ENCODE results near the gene NGF.

NGF gene

GRCh38 chr1:115282807-115283208 is 55.2 kb downstream of the NGF start:
- ChIA-PET CTCF (interaction anchor here (0.8 kb wide), 1 partner anchor 49 kb away, joined by 3 read pairs; no protein-coding TSS in a partner anchor), POLR2A (interaction anchor here (0.6 kb wide), 1 partner anchor 51 kb away, joined by 4 read pairs; no protein-coding TSS in a partner anchor)
- DNase-seq, result peak in 1 of 3 donors; percentile 70
- no peaks in the 10 kb centered on the region for H3K4me1 ChIP-seq (ENCODE audit: control extremely low read depth in 1 of 4, control insufficient read depth in 4 of 4, insufficient read depth in 4 of 4, low read length in 3 of 4)
- H3K27me3 ChIP-seq (replicated peaks in 2 of 5; ENCODE audit: control insufficient read depth in 4 of 5, insufficient read depth in 5 of 5, low read length in 4 of 5), result no peaks in the 10 kb centered on the region
- no peak overlapping the region for H3K4me3 ChIP-seq (ENCODE audit: control insufficient read depth in 1 of 7, extremely low read depth in 1 of 7, insufficient read depth in 4 of 7, low read depth in 2 of 7, low read length in 6 of 7)
- H3K36me3 ChIP-seq (ENCODE audit: control insufficient read depth in 4 of 4, insufficient read depth in 4 of 4, low read length in 3 of 4), result no peaks in the 10 kb centered on the region
- no peaks in the 10 kb centered on the region for H3K9me3 ChIP-seq (ENCODE audit: control extremely low read depth in 1 of 5, control insufficient read depth in 4 of 5, insufficient read depth in 2 of 5, low read depth in 1 of 5, low read length in 4 of 5)
- 57% methylated on average over 10 of the region's 11 CpGs for WGBS (ENCODE audit: insufficient coverage)
- no peak overlapping the region for H3K27ac ChIP-seq (ENCODE audit: insufficient read depth in 1 of 2, low read depth in 1 of 2, low read length in 2 of 2, poor library complexity in 1 of 2, severe bottlenecking in 2 of 2)

DNA sequence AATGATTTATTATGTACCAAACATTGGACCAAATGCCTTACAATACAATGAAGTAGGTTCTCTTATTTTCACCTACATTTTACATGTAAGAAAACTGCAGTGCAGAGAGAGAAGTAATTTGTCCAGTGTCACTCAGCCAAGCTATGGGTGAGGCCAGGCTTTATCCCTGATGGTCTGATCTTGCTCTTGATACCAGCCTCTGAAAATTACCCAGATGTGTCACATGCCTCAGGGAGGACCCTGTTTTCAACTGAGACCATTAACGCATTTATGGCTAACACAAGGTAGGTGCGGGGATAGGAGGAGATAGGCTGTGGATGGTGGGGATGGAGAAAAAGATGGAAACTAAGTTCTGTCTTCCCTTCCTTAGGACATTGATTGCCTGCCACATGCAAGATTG is 56.9 kb downstream of the NGF start:
- CTCF ChIA-PET, result interaction anchor here (1.3 kb wide), 1 partner anchor 314 kb away, joined by 4 read pairs; no protein-coding TSS in a partner anchor
- WGBS (ENCODE audit: insufficient coverage), result 94% methylated on average over 2 of the region's 2 CpGs
- H3K4me3 ChIP-seq (ENCODE audit: control insufficient read depth in 1 of 7, extremely low read depth in 1 of 7, insufficient read depth in 4 of 7, low read depth in 2 of 7, low read length in 6 of 7), result no peak overlapping the region

DNA sequence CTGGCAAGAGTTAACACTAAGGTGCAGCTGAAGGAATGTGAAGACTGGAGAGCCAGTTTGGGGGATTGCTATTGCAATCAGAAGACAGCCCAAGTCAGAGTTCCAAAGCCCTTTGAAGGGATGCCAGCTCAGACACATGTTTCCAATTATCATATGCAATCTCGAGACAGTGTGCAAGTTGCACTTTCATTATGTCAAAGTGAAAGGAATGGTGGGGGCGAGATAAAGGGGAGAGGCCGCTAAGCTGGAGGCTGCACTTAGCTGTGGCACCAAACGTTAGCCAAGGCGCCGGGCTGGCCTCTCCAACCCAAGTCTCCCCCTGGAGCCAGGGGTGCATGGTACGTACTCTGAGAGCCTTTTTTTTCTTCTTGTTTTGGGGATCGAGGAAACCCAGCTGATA is 58.0 kb downstream of the NGF start:
- Histone ChIP-seq H3K9me3 (ENCODE audit: control extremely low read depth in 1 of 5, control insufficient read depth in 4 of 5, insufficient read depth in 2 of 5, low read depth in 1 of 5, low read length in 4 of 5) (peaks cover 0 to 7% (median 3%) of the 10 kb centered on the region in 5 experiments), H3K27me3 (replicated peaks in 2 of 5; ENCODE audit: control insufficient read depth in 4 of 5, insufficient read depth in 5 of 5, low read length in 4 of 5) (no peaks in the 10 kb centered on the region), H3K36me3 (ENCODE audit: control insufficient read depth in 4 of 4, insufficient read depth in 4 of 4, low read length in 3 of 4) (no peaks in the 10 kb centered on the region), H3K4me1 (ENCODE audit: control extremely low read depth in 1 of 4, control insufficient read depth in 4 of 4, insufficient read depth in 4 of 4, low read length in 3 of 4) (no peaks in the 10 kb centered on the region), H3K27ac (ENCODE audit: insufficient read depth in 1 of 2, low read depth in 1 of 2, low read length in 2 of 2, poor library complexity in 1 of 2, severe bottlenecking in 2 of 2) (no peak overlapping the region), H3K4me3 (ENCODE audit: control insufficient read depth in 1 of 7, extremely low read depth in 1 of 7, insufficient read depth in 4 of 7, low read depth in 2 of 7, low read length in 6 of 7) (no peak overlapping the region)
- ChIA-PET CTCF (no interaction called here), POLR2A (interaction anchor here (0.6 kb wide), 1 partner anchor 296 kb away, joined by 3 read pairs; no protein-coding TSS in a partner anchor)
- WGBS (ENCODE audit: insufficient coverage), result 96% methylated on average over 6 of the region's 8 CpGs
- no peak for DNase-seq

More for the DNA sequence above, 56.9 kb downstream of the NGF start:
- Histone ChIP-seq H3K36me3 (ENCODE audit: control insufficient read depth in 4 of 4, insufficient read depth in 4 of 4, low read length in 3 of 4) (no peaks in the 10 kb centered on the region), H3K27ac (ENCODE audit: insufficient read depth in 1 of 2, low read depth in 1 of 2, low read length in 2 of 2, poor library complexity in 1 of 2, severe bottlenecking in 2 of 2) (no peak overlapping the region), H3K4me1 (ENCODE audit: control extremely low read depth in 1 of 4, control insufficient read depth in 4 of 4, insufficient read depth in 4 of 4, low read length in 3 of 4) (no peaks in the 10 kb centered on the region), H3K27me3 (replicated peaks in 2 of 5; ENCODE audit: control insufficient read depth in 4 of 5, insufficient read depth in 5 of 5, low read length in 4 of 5) (no peaks in the 10 kb centered on the region), H3K9me3 (ENCODE audit: control extremely low read depth in 1 of 5, control insufficient read depth in 4 of 5, insufficient read depth in 2 of 5, low read depth in 1 of 5, low read length in 4 of 5) (peaks cover 0 to 7% (median 3%) of the 10 kb centered on the region in 5 experiments)
- no peak for DNase-seq
- POLR2A ChIA-PET, result no interaction called here

GRCh38 chr1:115278211-115278610 is 59.8 kb downstream of the NGF start:
- H3K4me1 ChIP-seq (ENCODE audit: control extremely low read depth in 1 of 4, control insufficient read depth in 4 of 4, insufficient read depth in 4 of 4, low read length in 3 of 4), result no peaks in the 10 kb centered on the region
- H3K4me3 ChIP-seq (ENCODE audit: control insufficient read depth in 1 of 7, extremely low read depth in 1 of 7, insufficient read depth in 4 of 7, low read depth in 2 of 7, low read length in 6 of 7), result no peak overlapping the region
- DNase-seq, result no peak
- ChIA-PET POLR2A (no interaction called here), CTCF (no interaction called here)
- H3K27me3 ChIP-seq (replicated peaks in 2 of 5; ENCODE audit: control insufficient read depth in 4 of 5, insufficient read depth in 5 of 5, low read length in 4 of 5), result no peaks in the 10 kb centered on the region
- 86% methylated on average over 3 of the region's 3 CpGs for WGBS (ENCODE audit: insufficient coverage)
- H3K27ac ChIP-seq (ENCODE audit: insufficient read depth in 1 of 2, low read depth in 1 of 2, low read length in 2 of 2, poor library complexity in 1 of 2, severe bottlenecking in 2 of 2), result no peak overlapping the region
- H3K9me3 ChIP-seq (ENCODE audit: control extremely low read depth in 1 of 5, control insufficient read depth in 4 of 5, insufficient read depth in 2 of 5, low read depth in 1 of 5, low read length in 4 of 5), result peaks cover 0 to 7% (median 3%) of the 10 kb centered on the region in 5 experiments
- no peaks in the 10 kb centered on the region for H3K36me3 ChIP-seq (ENCODE audit: control insufficient read depth in 4 of 4, insufficient read depth in 4 of 4, low read length in 3 of 4)

DNA sequence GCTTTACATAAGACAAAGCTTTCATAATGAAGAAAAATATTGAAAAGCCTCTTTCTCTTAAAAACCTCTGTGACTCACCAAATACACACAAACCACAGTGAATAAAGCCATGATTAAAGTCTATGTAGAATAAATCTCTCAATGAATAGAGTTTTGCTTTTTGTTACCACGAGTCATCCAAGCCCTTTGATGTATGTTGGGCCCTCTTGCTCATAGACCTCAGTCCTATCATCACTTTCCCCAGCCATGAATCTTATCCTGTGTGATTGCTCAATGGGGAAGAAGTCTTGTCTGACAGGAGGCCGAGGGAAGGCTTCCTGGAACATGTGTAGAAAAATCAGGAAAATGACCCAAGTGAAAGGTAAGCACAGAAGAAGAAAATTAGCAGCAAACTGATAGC is 60.8 kb downstream of the NGF start:
- peaks cover 0 to 3% (median 0%) of the 10 kb centered on the region in 5 experiments for H3K27me3 ChIP-seq (replicated peaks in 2 of 5; ENCODE audit: control insufficient read depth in 4 of 5, insufficient read depth in 5 of 5, low read length in 4 of 5)
- DNase-seq, result peak in 2 of 3 donors; percentile 9 to 15
- no peak overlapping the region for H3K27ac ChIP-seq (ENCODE audit: insufficient read depth in 1 of 2, low read depth in 1 of 2, low read length in 2 of 2, poor library complexity in 1 of 2, severe bottlenecking in 2 of 2)
- H3K9me3 ChIP-seq (ENCODE audit: control extremely low read depth in 1 of 5, control insufficient read depth in 4 of 5, insufficient read depth in 2 of 5, low read depth in 1 of 5, low read length in 4 of 5), result peaks cover 0 to 7% (median 3%) of the 10 kb centered on the region in 5 experiments
- ChIA-PET POLR2A (no interaction called here), CTCF (interaction anchor here (0.7 kb wide), 1 partner anchor 314 kb away, joined by 3 read pairs; no protein-coding TSS in a partner anchor)
- WGBS (ENCODE audit: insufficient coverage), result 86% methylated on average over 1 of the region's 2 CpGs
- no peaks in the 10 kb centered on the region for H3K36me3 ChIP-seq (ENCODE audit: control insufficient read depth in 4 of 4, insufficient read depth in 4 of 4, low read length in 3 of 4)
- H3K4me3 ChIP-seq (ENCODE audit: control insufficient read depth in 1 of 7, extremely low read depth in 1 of 7, insufficient read depth in 4 of 7, low read depth in 2 of 7, low read length in 6 of 7), result no peak overlapping the region
- H3K4me1 ChIP-seq (ENCODE audit: control extremely low read depth in 1 of 4, control insufficient read depth in 4 of 4, insufficient read depth in 4 of 4, low read length in 3 of 4), result no peaks in the 10 kb centered on the region

- Histone ChIP-seq H3K4me1 (ENCODE audit: control extremely low read depth in 1 of 4, control insufficient read depth in 4 of 4, insufficient read depth in 4 of 4, low read length in 3 of 4) (no peaks in the 10 kb centered on the region), H3K27me3 (replicated peaks in 2 of 5; ENCODE audit: control insufficient read depth in 4 of 5, insufficient read depth in 5 of 5, low read length in 4 of 5) (peaks cover 0 to 3% (median 0%) of the 10 kb centered on the region in 5 experiments), H3K27ac (ENCODE audit: insufficient read depth in 1 of 2, low read depth in 1 of 2, low read length in 2 of 2, poor library complexity in 1 of 2, severe bottlenecking in 2 of 2) (no peak overlapping the region), H3K36me3 (ENCODE audit: control insufficient read depth in 4 of 4, insufficient read depth in 4 of 4, low read length in 3 of 4) (no peaks in the 10 kb centered on the region), H3K9me3 (ENCODE audit: control extremely low read depth in 1 of 5, control insufficient read depth in 4 of 5, insufficient read depth in 2 of 5, low read depth in 1 of 5, low read length in 4 of 5) (peaks cover 0 to 7% (median 3%) of the 10 kb centered on the region in 5 experiments), H3K4me3 (ENCODE audit: control insufficient read depth in 1 of 7, extremely low read depth in 1 of 7, insufficient read depth in 4 of 7, low read depth in 2 of 7, low read length in 6 of 7) (no peak overlapping the region)
- DNase-seq, result peak; percentile 27 to 53 (median 44)
- POLR2A ChIA-PET, result no interaction called here
- CTCF ChIA-PET, result interaction anchor here (1.0 to 2.1 kb wide), 10 partner anchors 10 to 322 kb away, joined by 3 to 7 read pairs (median 5); no protein-coding TSS in a partner anchor
These were observed 62.8 kb downstream of the NGF start for GRCh38 chr1:115275216-115275615.

GRCh38 chr1:115274467-115274866 is 63.6 kb downstream of the NGF start:
- Histone ChIP-seq H3K4me3 (ENCODE audit: control insufficient read depth in 1 of 7, extremely low read depth in 1 of 7, insufficient read depth in 4 of 7, low read depth in 2 of 7, low read length in 6 of 7) (no peak overlapping the region), H3K4me1 (ENCODE audit: control extremely low read depth in 1 of 4, control insufficient read depth in 4 of 4, insufficient read depth in 4 of 4, low read length in 3 of 4) (no peaks in the 10 kb centered on the region), H3K9me3 (ENCODE audit: control extremely low read depth in 1 of 5, control insufficient read depth in 4 of 5, insufficient read depth in 2 of 5, low read depth in 1 of 5, low read length in 4 of 5) (peaks cover 0 to 7% (median 3%) of the 10 kb centered on the region in 5 experiments), H3K27ac (ENCODE audit: insufficient read depth in 1 of 2, low read depth in 1 of 2, low read length in 2 of 2, poor library complexity in 1 of 2, severe bottlenecking in 2 of 2) (no peak overlapping the region), H3K36me3 (ENCODE audit: control insufficient read depth in 4 of 4, insufficient read depth in 4 of 4, low read length in 3 of 4) (no peaks in the 10 kb centered on the region), H3K27me3 (replicated peaks in 2 of 5; ENCODE audit: control insufficient read depth in 4 of 5, insufficient read depth in 5 of 5, low read length in 4 of 5) (peaks cover 0 to 3% (median 0%) of the 10 kb centered on the region in 5 experiments)
- CTCF ChIA-PET, result interaction anchor here (1.4 to 2.1 kb wide), 5 partner anchors 9 to 136 kb away, joined by 3 to 7 read pairs (median 5); no protein-coding TSS in a partner anchor
- WGBS (ENCODE audit: insufficient coverage), result 95% methylated on average over 4 of the region's 4 CpGs
- DNase-seq, result no peak
- POLR2A ChIA-PET, result no interaction called here
